ENCODE data around the gene ALAS1.

The ALAS1 gene

GRCh38 chr3:52238761-52239701 is 41.1 kb downstream of the ALAS1 start, which contains the start of gene TWF2:
Gene TWF2 (minus strand): TSS chr3:52239158. CDS start chr3:52239016, 142 bp downstream.
- TF ChIP-seq, protein P1, sequence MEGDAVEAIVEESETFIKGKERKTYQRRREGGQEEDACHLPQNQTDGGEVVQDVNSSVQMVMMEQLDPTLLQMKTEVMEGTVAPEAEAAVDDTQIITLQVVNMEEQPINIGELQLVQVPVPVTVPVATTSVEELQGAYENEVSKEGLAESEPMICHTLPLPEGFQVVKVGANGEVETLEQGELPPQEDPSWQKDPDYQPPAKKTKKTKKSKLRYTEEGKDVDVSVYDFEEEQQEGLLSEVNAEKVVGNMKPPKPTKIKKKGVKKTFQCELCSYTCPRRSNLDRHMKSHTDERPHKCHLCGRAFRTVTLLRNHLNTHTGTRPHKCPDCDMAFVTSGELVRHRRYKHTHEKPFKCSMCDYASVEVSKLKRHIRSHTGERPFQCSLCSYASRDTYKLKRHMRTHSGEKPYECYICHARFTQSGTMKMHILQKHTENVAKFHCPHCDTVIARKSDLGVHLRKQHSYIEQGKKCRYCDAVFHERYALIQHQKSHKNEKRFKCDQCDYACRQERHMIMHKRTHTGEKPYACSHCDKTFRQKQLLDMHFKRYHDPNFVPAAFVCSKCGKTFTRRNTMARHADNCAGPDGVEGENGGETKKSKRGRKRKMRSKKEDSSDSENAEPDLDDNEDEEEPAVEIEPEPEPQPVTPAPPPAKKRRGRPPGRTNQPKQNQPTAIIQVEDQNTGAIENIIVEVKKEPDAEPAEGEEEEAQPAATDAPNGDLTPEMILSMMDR (conservative IDR thresholded peaks at IDR 0.05), result peak; percentile 62
- H3K27ac ChIP-seq, result peak within 1 kb of the TSS; percentile 89

DNA sequence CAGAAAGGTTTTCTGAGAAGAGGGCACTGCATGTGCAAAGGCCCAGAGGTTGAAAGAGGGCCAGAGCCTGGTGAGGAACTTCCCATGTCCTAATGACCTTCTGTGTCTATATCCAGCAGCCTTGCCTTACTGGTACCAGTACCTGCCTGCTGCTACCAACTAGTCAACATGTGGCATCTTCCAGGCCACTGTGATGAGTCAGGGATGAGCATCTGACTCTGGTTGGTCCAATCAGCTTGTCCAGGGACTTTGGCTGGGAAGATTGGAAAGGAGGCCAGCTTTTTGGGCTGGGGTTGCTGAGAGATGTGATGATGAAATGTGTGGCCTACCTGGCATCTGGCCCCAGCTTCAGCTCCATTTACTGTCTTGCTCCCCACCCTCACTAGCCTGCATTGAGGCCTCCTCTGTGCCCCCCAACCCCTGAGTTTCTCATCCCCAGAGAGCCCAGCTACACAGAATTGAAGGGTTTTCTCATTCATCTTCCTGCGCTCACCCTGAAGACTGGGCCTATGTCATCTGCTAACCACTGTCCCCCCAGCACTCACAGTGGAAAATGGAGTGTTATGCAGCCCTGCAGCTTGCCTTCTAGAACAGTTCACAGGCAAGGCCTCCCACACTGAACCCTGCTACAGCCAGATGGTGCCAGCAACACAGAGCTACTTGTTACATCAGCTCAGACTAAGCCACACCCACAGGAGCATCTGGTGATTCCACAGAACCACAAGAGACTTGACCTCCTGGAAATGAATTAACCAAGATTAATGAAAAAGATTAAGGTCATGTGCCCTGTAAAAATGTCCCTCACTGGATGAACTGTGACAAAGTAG is 42.3 kb downstream of the ALAS1 start:
- peak overlapping the region; percentile 89 for H3K27ac ChIP-seq
- TF ChIP-seq, protein P1 (conservative IDR thresholded peaks at IDR 0.05), result no peak

DNA sequence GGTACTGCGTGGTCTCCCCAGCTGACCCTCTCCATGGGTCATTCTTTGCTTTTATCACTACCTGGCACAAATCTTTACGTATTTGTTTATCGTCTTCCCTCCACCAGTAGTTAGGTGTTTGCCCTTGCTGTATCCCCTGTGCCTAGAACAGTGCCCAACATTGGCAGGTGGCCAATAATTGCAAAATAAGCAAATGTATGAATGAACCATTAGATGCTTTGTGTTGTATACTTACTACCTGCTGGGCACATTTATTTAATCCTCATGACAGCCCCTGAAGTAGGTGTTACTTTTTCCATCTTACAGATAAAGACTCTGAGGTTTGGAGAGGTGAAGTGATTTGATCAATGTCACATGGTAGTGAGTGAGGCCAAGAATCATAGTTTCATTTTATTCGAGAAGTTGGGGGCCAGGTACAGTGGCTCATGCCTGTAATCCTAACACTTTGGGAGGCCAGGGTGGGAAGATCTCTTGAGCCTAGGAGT is 43.0 kb downstream of the ALAS1 start:
- TF ChIP-seq, protein P1 (conservative IDR thresholded peaks at IDR 0.05), result no peak
- no peak overlapping the region; the same call in 1 of the 2 replicates for H3K27ac ChIP-seq

DNA sequence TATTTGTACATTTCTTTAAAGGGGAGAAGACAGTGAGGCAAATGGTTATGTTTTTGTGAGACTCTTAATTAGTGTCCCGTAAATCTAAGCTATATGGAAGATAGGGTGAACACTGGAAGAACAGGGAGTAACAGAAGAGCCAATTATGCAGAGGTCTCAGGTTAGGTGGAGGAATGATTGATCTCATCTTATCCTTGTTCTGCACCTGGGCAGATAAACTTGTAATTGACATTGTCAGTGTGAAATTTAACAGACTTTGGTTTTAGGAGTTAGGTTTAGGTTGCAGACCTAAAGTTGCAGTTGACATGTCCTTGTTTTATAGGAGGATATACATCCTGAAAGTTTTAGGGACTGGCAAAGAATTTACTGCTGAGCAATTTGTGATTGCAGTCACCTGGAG is 44.1 kb downstream of the ALAS1 start:
- H3K27ac ChIP-seq, result no peak overlapping the region

GRCh38 chr3:52243791-52244628 is 46.0 kb downstream of the ALAS1 start:
- TF ChIP-seq, protein P1 (conservative IDR thresholded peaks at IDR 0.05), result no peak
- no peak overlapping the region for H3K27ac ChIP-seq

More for the DNA sequence above, 44.1 kb downstream of the ALAS1 start:
- TF ChIP-seq, protein P1 (conservative IDR thresholded peaks at IDR 0.05), result no peak

DNA sequence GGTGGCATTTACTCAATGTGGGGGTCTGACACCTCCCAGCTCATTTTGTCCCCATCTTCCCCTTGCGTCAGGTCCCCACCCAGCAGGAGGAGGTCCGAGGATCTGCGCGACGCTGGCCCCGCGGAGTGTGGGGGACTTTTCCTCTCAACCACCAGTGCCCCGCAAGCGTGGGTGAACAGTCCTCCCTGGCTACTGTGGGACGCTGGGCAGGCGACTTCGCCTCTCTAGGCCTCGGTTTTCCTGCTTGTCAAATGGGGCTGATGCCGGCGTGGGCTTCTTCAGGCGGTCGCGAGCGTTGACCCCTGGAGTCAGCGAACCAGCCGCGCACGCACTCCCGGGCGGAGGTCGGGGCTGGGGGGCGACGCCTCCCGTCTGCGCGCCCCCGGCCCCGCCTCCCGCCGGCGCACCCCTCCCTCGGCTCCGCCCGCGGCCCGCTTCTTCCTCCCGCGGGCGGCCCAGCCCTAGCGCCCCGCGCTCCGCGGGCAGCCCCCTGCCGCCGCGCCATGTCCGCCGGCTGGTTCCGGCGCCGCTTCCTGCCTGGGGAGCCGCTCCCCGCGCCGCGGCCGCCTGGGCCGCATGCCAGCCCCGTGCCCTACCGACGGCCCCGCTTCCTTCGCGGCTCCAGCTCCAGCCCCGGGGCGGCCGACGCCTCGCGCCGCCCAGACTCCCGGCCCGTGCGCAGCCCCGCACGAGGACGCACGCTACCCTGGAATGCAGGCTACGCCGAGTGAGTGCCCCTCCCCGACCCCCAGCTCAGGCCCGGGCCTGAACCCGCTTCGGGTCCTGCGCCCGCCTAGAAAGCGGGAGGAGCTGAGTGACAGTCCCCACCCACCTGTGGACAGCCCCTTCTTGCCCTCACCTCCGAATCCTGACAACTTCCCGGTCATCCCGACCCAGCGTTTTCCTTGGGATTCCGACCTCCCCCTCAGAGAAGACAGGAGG is 47.6 kb downstream of the ALAS1 start, which contains the start of gene PPM1M:
Gene PPM1M (plus strand): TSS at position 438 of the 942 bp plus-strand sequence. CDS start 66 bp downstream, at position 504.
- H3K27ac ChIP-seq, result peak within 1 kb of the TSS; percentile 83
- TF ChIP-seq, protein P1 (conservative IDR thresholded peaks at IDR 0.05), result no peak
